CD4-positive, alpha-beta memory T cell (primary cell): ENCODE data around the gene LTBP3. TPM values are rescaled to one million over a fixed set of nuclear protein-coding genes. Genes with fewer than 3 reads are reported as not detected.

ENCODE experiments used
- CTCF ChIA-PET: fragments of 350-600 bp; sonication (Branson Sonifier 250); formaldehyde crosslinking; loops from one replicate; lab custom pipeline; 2021; ENCODE audit warnings: inconsistent platforms; ENCODE audit not compliant: partially characterized antibody; lab: Charles Lee
- POLR2A ChIA-PET: fragments of 350-600 bp; sonication (Branson Sonifier 250); formaldehyde crosslinking; loops from one replicate; lab custom pipeline; 2021; ENCODE audit not compliant: partially characterized antibody; lab: Charles Lee
- DNase-seq, 5 donors: peaks; one replicate each; pipeline versions ENCODE4 v3.0.0 to v3.0.0-alpha.2; 2020 to 2022; ENCODE audit warnings: mixed read lengths in 1 of 5
- H3K27ac ChIP-seq: one replicate; pipeline ENCODE4 v1.7.0; 2013; ENCODE audit warnings: low read depth, low read length
- H3K27me3 ChIP-seq: 2 replicates; pipeline ENCODE4 v1.7.0; 2013; ENCODE audit warnings: mild to moderate bottlenecking, low read length, moderate library complexity; ENCODE audit not compliant: insufficient read depth
- H3K36me3 ChIP-seq: 2 replicates; pipeline ENCODE4 v1.7.0; 2013; ENCODE audit warnings: mild to moderate bottlenecking, low read length, moderate library complexity; ENCODE audit not compliant: insufficient read depth
- H3K4me1 ChIP-seq: 2 replicates; pipeline ENCODE4 v1.7.0; 2013; ENCODE audit warnings: mild to moderate bottlenecking, low read length, moderate library complexity; ENCODE audit not compliant: insufficient read depth
- H3K4me3 ChIP-seq, 2 donors: one replicate each; pipeline ENCODE4 v1.7.0; 2013; ENCODE audit warnings: low read length in 2 of 2, mild to moderate bottlenecking in 1 of 2
- H3K9me3 ChIP-seq, 2 donors: one replicate each; pipeline ENCODE4 v1.7.0; 2013; ENCODE audit warnings: low read length in 2 of 2, control low read depth in 1 of 2; ENCODE audit not compliant: control insufficient read depth in 1 of 2
- H3K27ac Mint-ChIP-seq, 7 donors: one replicate each; pipeline ENCODE4 v1.8.0; 2020 to 2021; ENCODE audit warnings: mixed read lengths in 7 of 7, mild to moderate bottlenecking in 6 of 7, inconsistent platforms in 3 of 7, moderate library complexity in 3 of 7
- H3K27me3 Mint-ChIP-seq, 2 donors: one replicate each; pipeline ENCODE4 v1.8.0; 2020 to 2021; ENCODE audit warnings: mixed read lengths in 2 of 2
- H3K36me3 Mint-ChIP-seq, 2 donors: one replicate each; pipeline ENCODE4 v1.8.0; 2020 to 2021; ENCODE audit warnings: mixed read lengths in 2 of 2, inconsistent platforms in 1 of 2, mild to moderate bottlenecking in 1 of 2
- H3K4me1 Mint-ChIP-seq, 4 donors: one replicate each; pipeline ENCODE4 v1.8.0; 2020 to 2021; ENCODE audit warnings: mixed read lengths in 4 of 4, mild to moderate bottlenecking in 1 of 4
- H3K4me3 Mint-ChIP-seq, 8 donors: one replicate each; pipeline ENCODE4 v1.8.0; 2020 to 2021; ENCODE audit warnings: mixed read lengths in 8 of 8, mild to moderate bottlenecking in 7 of 8, moderate library complexity in 6 of 8, inconsistent platforms in 3 of 8
- H3K9me3 Mint-ChIP-seq, 8 donors: one replicate each; pipeline ENCODE4 v1.8.0; 2020 to 2021; ENCODE audit warnings: mixed read lengths in 8 of 8, mild to moderate bottlenecking in 5 of 8, inconsistent platforms in 3 of 8, moderate library complexity in 1 of 8
- intact Hi-C: fragments of 100-400 bp; cut with micrococcal nuclease; formaldehyde crosslinking; loops from one replicate; pipeline ENCODE4 v1.15.1; 2023
- polyA plus RNA-seq, 2 donors: library from polyadenylated mRNA; unstranded; fragments of 300-500 nt; fragmentation: Illumina TruSeq; gene quantifications; one replicate each; pipeline ENCODE4 v1.2.3, GENCODE V29; 2021
- total RNA-seq, 2 experiments: library from RNA; stranded (reverse); gene quantifications; one replicate each; pipeline ENCODE4 v1.2.3, GENCODE V29; 2021

The LTBP3 gene
- total and polyA plus RNA-seq, 4 experiments from 2014 or later: 9.0 to 211 (median 112) TPM

- H3K4me3 ChIP-seq: peak overlapping the region; percentile 96 to 99
- peaks cover 16% of the 10 kb centered on the region for H3K4me1 ChIP-seq
- H3K27me3 ChIP-seq: no peaks in the 10 kb centered on the region
- peak; percentile 97 to 98 (median 97) for DNase-seq
- Mint-ChIP-seq H3K36me3 (peaks cover 0 to 7% of the 10 kb centered on the region in 2 donors), H3K4me3 (peak overlapping the region in 1 of 8 donors; percentile 85), H3K9me3 (peaks cover 0 to 4% (median 0%) of the 10 kb centered on the region in 8 donors), H3K27ac (no peak overlapping the region), H3K27me3 (peaks cover 0 to 3% of the 10 kb centered on the region in 2 donors), H3K4me1 (peaks cover 7 to 41% (median 20%) of the 10 kb centered on the region in 4 donors)
- POLR2A ChIA-PET: interaction anchor here (0.6 to 27.2 kb wide), 68 partner anchors 10 to 1742 kb away, joined by 3 to 3839 read pairs (median 6); partner anchors contain the start of genes CAPN1, CDC42EP2, CFL1 and DPF2
- intact Hi-C loops: loop anchor here (1.0 kb wide), 4 partner anchors 13 to 72 kb away; no protein-coding TSS in a partner anchor
- H3K9me3 ChIP-seq: no peaks in the 10 kb centered on the region
- peak overlapping the region; percentile 97 for H3K27ac ChIP-seq
- CTCF ChIA-PET: interaction anchor here (0.9 to 8.5 kb wide), 14 partner anchors 10 to 181 kb away, joined by 3 to 192 read pairs (median 4); partner anchors contain the start of genes NEAT1 and SCYL1
- peaks cover 21% of the 10 kb centered on the region for H3K36me3 ChIP-seq
Observed at GRCh38 chr11:65497141-65498041, 60.8 kb downstream of the LTBP3 start.

DNA sequence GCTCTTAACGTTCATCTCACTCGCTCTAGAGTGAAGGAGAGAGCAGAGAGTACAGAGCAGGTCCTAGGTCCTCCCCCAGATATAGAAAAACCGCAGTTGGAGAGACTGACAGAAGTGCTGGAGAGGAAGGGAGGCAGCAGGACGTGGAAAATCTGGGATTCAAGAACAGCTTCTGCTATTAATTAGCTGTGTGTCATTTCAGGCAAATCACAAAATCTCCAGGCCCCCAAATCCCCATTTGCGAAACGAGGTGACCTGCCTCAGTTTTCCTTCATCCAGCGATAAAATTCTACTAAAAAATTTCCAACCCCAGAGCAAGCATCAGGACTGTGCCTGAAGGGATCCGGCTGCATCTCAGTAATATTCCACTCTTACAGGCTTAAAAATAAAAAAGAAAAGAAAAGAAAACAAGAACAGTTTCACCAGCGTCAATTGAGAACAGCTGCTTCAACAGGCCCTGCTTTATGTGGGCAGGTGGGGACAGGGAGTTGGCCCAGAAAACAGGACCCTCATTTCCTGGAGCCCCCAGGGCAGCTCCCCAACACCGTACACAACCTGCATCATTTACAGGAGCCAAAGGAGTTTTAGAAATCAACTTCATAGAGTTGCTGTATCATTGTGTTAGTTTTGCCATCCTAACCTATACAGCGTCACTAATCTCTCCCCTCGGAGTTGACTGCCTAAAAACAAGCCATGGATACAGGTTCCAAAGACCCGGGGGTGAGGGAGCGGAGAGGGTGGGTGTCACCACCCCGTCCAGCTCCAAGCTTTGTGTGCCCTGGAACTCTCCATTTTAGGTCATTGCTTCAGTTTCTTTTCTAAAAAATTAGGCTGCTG lies 61.6 kb downstream of the LTBP3 start:
- H3K9me3 Mint-ChIP-seq: peaks cover 0 to 3% (median 0%) of the 10 kb centered on the region in 8 donors
- Histone ChIP-seq H3K27me3 (no peaks in the 10 kb centered on the region), H3K36me3 (peaks cover 12% of the 10 kb centered on the region), H3K9me3 (no peaks in the 10 kb centered on the region), H3K4me1 (peaks cover 16% of the 10 kb centered on the region), H3K27ac (peak overlapping the region; percentile 97), H3K4me3 (peak overlapping the region; percentile 18 to 96)
- no peak for DNase-seq
- POLR2A ChIA-PET: interaction anchor here (0.7 to 27.2 kb wide), 49 partner anchors 9 to 1743 kb away, joined by 3 to 3839 read pairs (median 9); partner anchors contain the start of genes CAPN1, CFL1, DPF2 and EHBP1L1
- peaks cover 0 to 3% of the 10 kb centered on the region in 2 donors for H3K27me3 Mint-ChIP-seq
- CTCF ChIA-PET: interaction anchor here (0.9 to 8.5 kb wide), 11 partner anchors 10 to 180 kb away, joined by 3 to 192 read pairs (median 4); partner anchors contain the start of gene NEAT1
- peaks cover 0 to 7% of the 10 kb centered on the region in 2 donors for H3K36me3 Mint-ChIP-seq
- intact Hi-C loops: loop anchor here (1.0 kb wide), 4 partner anchors 14 to 71 kb away; no protein-coding TSS in a partner anchor
- peaks cover 7 to 38% (median 21%) of the 10 kb centered on the region in 4 donors for H3K4me1 Mint-ChIP-seq
- peak overlapping the region in 1 of 8 donors; percentile 85 for H3K4me3 Mint-ChIP-seq
- no peak overlapping the region for H3K27ac Mint-ChIP-seq

DNA sequence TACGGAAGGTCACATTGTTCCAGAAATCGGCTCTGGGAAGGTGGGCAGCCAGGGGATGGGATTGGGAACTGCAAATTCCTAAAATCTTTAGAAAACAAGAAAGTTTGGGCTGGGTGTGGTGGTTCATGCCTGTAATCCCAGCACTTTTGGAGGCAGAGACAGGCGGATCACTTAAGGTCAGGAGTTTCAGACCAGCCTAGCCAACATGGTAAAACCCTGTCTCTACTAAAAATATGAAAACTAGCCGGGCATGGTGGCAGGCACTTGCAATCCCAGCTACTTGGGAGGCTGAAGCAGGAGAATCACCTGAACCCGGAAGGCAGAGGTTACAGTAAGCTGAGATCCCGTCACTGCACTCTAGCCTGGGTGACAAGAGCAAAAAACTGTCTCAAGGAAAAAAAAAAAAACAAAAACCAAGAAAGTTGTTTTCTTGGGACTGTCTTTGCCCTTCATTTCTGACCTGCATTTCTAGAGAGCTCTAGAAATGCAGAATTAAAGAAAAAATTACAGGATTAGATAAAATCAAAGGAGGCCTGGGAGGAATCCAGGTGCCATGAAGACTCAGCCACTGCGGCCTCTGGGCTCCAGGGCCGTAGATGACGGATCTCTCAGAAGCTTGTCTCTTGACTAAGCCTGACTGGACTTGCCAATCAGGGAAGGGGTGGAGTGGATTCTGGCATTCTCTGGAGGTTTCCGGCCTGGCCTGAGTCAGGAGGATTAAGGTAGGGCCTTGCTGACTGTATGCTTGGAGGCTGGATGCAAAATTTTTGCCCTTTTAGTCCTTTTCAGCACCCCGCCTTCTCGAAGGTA lies 64.6 kb downstream of the LTBP3 start:
- CTCF ChIA-PET: interaction anchor here (1.3 to 3.0 kb wide), 4 partner anchors 15 to 78 kb away, joined by 3 to 13 read pairs (median 10); no protein-coding TSS in a partner anchor

GRCh38 chr11:65492637-65493366 lies 65.4 kb downstream of the LTBP3 start:
- Mint-ChIP-seq H3K36me3 (peaks cover 0 to 4% of the 10 kb centered on the region in 2 donors), H3K4me1 (peaks cover 10 to 34% (median 22%) of the 10 kb centered on the region in 4 donors), H3K4me3 (peak overlapping the region in 2 of 8 donors; percentile 22 to 29), H3K9me3 (no peaks in the 10 kb centered on the region), H3K27ac (peak overlapping the region in 5 of 7 donors; percentile 25 to 71 (median 52)), H3K27me3 (no peaks in the 10 kb centered on the region)
- H3K27ac ChIP-seq: no peak overlapping the region
- H3K36me3 ChIP-seq: no peaks in the 10 kb centered on the region
- H3K27me3 ChIP-seq: no peaks in the 10 kb centered on the region
- peaks cover 21% of the 10 kb centered on the region for H3K4me1 ChIP-seq
- no peak overlapping the region for H3K4me3 ChIP-seq
- CTCF ChIA-PET: interaction anchor here (1.3 to 3.0 kb wide), 4 partner anchors 14 to 77 kb away, joined by 3 to 13 read pairs (median 10); no protein-coding TSS in a partner anchor
- H3K9me3 ChIP-seq: no peaks in the 10 kb centered on the region
- intact Hi-C loops: no loop called here
- POLR2A ChIA-PET: interaction anchor here (1.5 to 27.2 kb wide), 5 partner anchors 7 to 72 kb away, joined by 3 to 3839 read pairs (median 565); partner anchors contain the start of genes MALAT1 and NEAT1
- peak in 1 of 5 donors; percentile 16 for DNase-seq

More for the DNA sequence above, 64.6 kb downstream of the LTBP3 start:
- intact Hi-C loops: no loop called here
- Mint-ChIP-seq H3K27me3 (peaks cover 0 to 2% of the 10 kb centered on the region in 2 donors), H3K4me1 (peaks cover 10 to 35% (median 21%) of the 10 kb centered on the region in 4 donors), H3K9me3 (no peaks in the 10 kb centered on the region), H3K27ac (peak overlapping the region in 5 of 7 donors; percentile 25 to 52 (median 37)), H3K4me3 (peak overlapping the region in 2 of 8 donors; percentile 22 to 29), H3K36me3 (peaks cover 0 to 7% of the 10 kb centered on the region in 2 donors)
- H3K9me3 ChIP-seq: no peaks in the 10 kb centered on the region
- no peaks in the 10 kb centered on the region for H3K36me3 ChIP-seq
- H3K27me3 ChIP-seq: no peaks in the 10 kb centered on the region
- no peak for DNase-seq
- no peak overlapping the region for H3K4me3 ChIP-seq
- no peak overlapping the region for H3K27ac ChIP-seq
- H3K4me1 ChIP-seq: peaks cover 16% of the 10 kb centered on the region
- POLR2A ChIA-PET: interaction anchor here (1.5 to 27.2 kb wide), 4 partner anchors 10 to 73 kb away, joined by 3 to 3839 read pairs (median 1050); partner anchors contain the start of gene NEAT1

DNA sequence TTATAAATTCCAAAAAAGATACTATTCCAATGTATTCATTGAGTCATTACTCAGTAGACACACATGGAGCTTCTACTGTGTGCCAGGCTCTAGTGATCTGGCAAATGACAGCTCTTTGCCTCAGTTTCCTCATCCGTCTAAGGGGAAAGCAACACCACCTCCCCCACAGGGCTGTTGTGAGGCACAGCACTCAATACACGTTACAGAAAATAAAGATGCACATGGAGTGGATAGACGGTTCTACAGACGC lies 65.8 kb downstream of the LTBP3 start:
- no peaks in the 10 kb centered on the region for H3K36me3 ChIP-seq
- no peaks in the 10 kb centered on the region for H3K9me3 Mint-ChIP-seq
- peak in 1 of 5 donors; percentile 17 for DNase-seq
- H3K27ac ChIP-seq: no peak overlapping the region
- H3K27ac Mint-ChIP-seq: peak overlapping the region in 3 of 7 donors; percentile 40 to 71 (median 55)
- intact Hi-C loops: no loop called here
- no peak overlapping the region for H3K4me3 ChIP-seq
- no peaks in the 10 kb centered on the region for H3K36me3 Mint-ChIP-seq
- no peaks in the 10 kb centered on the region for H3K27me3 ChIP-seq
- H3K9me3 ChIP-seq: no peaks in the 10 kb centered on the region
- no peak overlapping the region for H3K4me3 Mint-ChIP-seq
- peaks cover 12 to 32% (median 24%) of the 10 kb centered on the region in 4 donors for H3K4me1 Mint-ChIP-seq
- no peaks in the 10 kb centered on the region for H3K27me3 Mint-ChIP-seq
- CTCF ChIA-PET: interaction anchor here (1.2 to 3.0 kb wide), 3 partner anchors 8 to 77 kb away, joined by 3 to 13 read pairs (median 9); no protein-coding TSS in a partner anchor
- H3K4me1 ChIP-seq: peaks cover 22% of the 10 kb centered on the region
- POLR2A ChIA-PET: interaction anchor here (1.5 to 27.2 kb wide), 5 partner anchors 7 to 72 kb away, joined by 3 to 3839 read pairs (median 565); partner anchors contain the start of genes MALAT1 and NEAT1
